A673 (cell line): ENCODE data around the gene MAN1C1. TPM values are rescaled to one million over a fixed set of nuclear protein-coding genes. Genes with fewer than 3 reads are reported as not detected.

Experiments used
- BruUV-seq: library from RNA; stranded (reverse); fragments of 400-500 nt; replicated peaks from 2 replicates; lab custom pipeline; 2021; lab: Mats Ljungman, UMichigan
- CTCF ChIA-PET: fragments of 300-600 bp; sonication (Branson Sonifier 250); formaldehyde crosslinking; loops from one replicate; lab custom pipeline; 2022; ENCODE audit warnings: antibody characterized with exemption; lab: Charles Lee
- POLR2A ChIA-PET: fragments of 300-600 bp; sonication (Branson Sonifier 250); formaldehyde crosslinking; loops from one replicate; lab custom pipeline; 2022; ENCODE audit warnings: antibody characterized with exemption; ENCODE audit not compliant: low non-redundant PET; lab: Charles Lee
- DNase-seq: peaks from one replicate; pipeline ENCODE4 v3.0.0-alpha.2; 2015; ENCODE audit warnings: low spot score
- H3K27ac ChIP-seq: fragments of 200-600 bp; sonication (generic); 2 replicates; pipeline ENCODE4 v1.5.1; 2016; ENCODE audit warnings: mixed run types, low read depth, mild to moderate bottlenecking, mixed read lengths, antibody characterized with exemption, low read length; ENCODE audit not compliant: poor library complexity, severe bottlenecking
- H3K27me3 ChIP-seq: fragments of 200-600 bp; sonication (generic); replicated peaks from 2 replicates; pipeline ENCODE4 v1.6.1; 2017; ENCODE audit warnings: mixed run types, low read depth, mild to moderate bottlenecking, mixed read lengths, antibody characterized with exemption, low read length; ENCODE audit not compliant: insufficient read depth, poor library complexity
- H3K36me3 ChIP-seq: fragments of 200-600 bp; sonication (generic); 2 replicates; pipeline ENCODE4 v1.6.1; 2016; ENCODE audit warnings: mixed run types, mild to moderate bottlenecking, mixed read lengths, antibody characterized with exemption, low read length; ENCODE audit not compliant: insufficient read depth, poor library complexity, severe bottlenecking
- H3K4me1 ChIP-seq: fragments of 200-600 bp; sonication (generic); 2 replicates; pipeline ENCODE4 v1.6.1; 2017; ENCODE audit warnings: mixed run types, mild to moderate bottlenecking, mixed read lengths, antibody characterized with exemption, low read length; ENCODE audit not compliant: insufficient read depth, poor library complexity, severe bottlenecking
- H3K4me3 ChIP-seq: fragments of 200-600 bp; sonication (generic); 2 replicates; pipeline ENCODE4 v1.5.1; 2016; ENCODE audit warnings: low read depth, mixed run types, mild to moderate bottlenecking, mixed read lengths, low read length; ENCODE audit not compliant: poor library complexity, severe bottlenecking
- H3K9me3 ChIP-seq: fragments of 200-600 bp; sonication (generic); 2 replicates; pipeline ENCODE4 v1.6.1; 2016; ENCODE audit warnings: mixed run types, low read depth, mild to moderate bottlenecking, mixed read lengths, antibody characterized with exemption, low read length; ENCODE audit not compliant: poor library complexity, severe bottlenecking
- EZH2 ChIP-seq: fragments of 200-600 bp; sonication (generic); IDR thresholded peaks from 2 replicates; pipeline ENCODE4 v1.6.1; 2017; ENCODE audit warnings: borderline replicate concordance, low read depth, mild to moderate bottlenecking, mixed read lengths, antibody characterized with exemption, low read length; ENCODE audit not compliant: poor library complexity, severe bottlenecking
- intact Hi-C: fragments of 100-400 bp; cut with micrococcal nuclease; formaldehyde crosslinking; loops from one replicate; pipeline ENCODE4 v1.10.0; 2022; ENCODE audit not compliant: unreplicated experiment
- total RNA-seq: library from RNA; stranded (reverse); gene quantifications from 2 replicates; pipeline ENCODE4 v1.2.3, GENCODE V29; 2021
- TF ChIP-seq, protein P1 (sequence below): fragments of 300-800, 200-600 bp; sonication (generic); conservative IDR thresholded peaks from 2 replicates; pipeline ENCODE4 v1.5.1; 2017; ENCODE audit warnings: low read depth, mild to moderate bottlenecking, antibody characterized with exemption, low read length, moderate library complexity, mixed read lengths

The MAN1C1 gene
- total RNA-seq, 1 experiment from 2014 or later: 0.21 TPM

DNA sequence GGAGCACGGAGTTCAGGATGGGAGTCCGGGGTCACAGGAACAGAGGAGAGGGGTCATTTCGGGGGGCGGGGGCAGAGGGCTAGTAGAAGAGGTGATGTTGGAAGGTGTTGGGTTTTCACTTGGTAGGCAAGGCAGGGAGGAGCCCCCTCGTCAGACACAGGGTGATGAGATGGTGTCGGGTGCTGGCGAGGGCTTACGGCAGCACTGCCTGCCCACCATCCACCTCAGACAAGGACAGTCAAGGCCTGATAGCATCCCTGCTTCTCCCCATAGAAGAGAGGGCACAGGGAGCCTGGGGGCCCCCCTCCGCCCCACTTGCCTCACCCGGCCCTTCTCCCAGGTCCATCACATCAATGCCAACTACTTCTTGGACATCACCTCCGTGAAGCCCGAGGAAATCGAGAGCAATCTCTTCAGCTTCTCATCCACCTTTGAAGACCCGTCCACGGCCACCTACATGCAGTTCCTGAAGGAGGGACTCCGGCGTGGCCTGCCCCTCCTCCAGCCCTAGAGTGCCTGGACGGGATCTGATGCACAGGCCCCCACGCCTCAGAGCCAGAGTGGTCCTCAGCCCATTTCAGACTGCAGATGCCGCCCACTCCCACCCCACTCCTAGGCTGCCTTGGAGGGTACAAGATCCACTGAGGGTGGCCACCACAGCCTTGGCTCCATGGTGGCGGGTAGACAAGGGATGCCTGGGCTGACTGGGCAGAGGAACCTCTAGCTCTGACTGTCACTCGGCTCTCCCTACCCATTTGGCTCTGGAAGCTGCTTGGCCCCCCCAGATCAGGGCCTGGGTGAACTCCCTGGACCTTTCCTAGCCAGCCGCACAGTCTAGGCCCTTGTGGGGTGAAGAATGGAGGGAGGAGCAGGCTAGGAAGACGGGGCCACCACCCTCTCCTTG lies 198.9 kb downstream of the MAN1C1 start:
- BruUV-seq: no TSS peak
- no peak overlapping the region for H3K27ac ChIP-seq
- ChIA-PET CTCF (interaction anchor here (0.5 to 0.7 kb wide), 2 partner anchors 222 to 294 kb away, joined by 3 to 4 read pairs; no protein-coding TSS in a partner anchor), POLR2A (interaction anchor here (0.5 kb wide), 1 partner anchor 198 kb away, joined by 4 read pairs; no protein-coding TSS in a partner anchor)
- H3K4me3 ChIP-seq: no peak overlapping the region
- no peak for DNase-seq
- H3K27me3 ChIP-seq: no peaks in the 10 kb centered on the region
- no peaks in the 10 kb centered on the region for H3K36me3 ChIP-seq
- TF ChIP-seq, protein P1, sequence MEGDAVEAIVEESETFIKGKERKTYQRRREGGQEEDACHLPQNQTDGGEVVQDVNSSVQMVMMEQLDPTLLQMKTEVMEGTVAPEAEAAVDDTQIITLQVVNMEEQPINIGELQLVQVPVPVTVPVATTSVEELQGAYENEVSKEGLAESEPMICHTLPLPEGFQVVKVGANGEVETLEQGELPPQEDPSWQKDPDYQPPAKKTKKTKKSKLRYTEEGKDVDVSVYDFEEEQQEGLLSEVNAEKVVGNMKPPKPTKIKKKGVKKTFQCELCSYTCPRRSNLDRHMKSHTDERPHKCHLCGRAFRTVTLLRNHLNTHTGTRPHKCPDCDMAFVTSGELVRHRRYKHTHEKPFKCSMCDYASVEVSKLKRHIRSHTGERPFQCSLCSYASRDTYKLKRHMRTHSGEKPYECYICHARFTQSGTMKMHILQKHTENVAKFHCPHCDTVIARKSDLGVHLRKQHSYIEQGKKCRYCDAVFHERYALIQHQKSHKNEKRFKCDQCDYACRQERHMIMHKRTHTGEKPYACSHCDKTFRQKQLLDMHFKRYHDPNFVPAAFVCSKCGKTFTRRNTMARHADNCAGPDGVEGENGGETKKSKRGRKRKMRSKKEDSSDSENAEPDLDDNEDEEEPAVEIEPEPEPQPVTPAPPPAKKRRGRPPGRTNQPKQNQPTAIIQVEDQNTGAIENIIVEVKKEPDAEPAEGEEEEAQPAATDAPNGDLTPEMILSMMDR: no peak
- no peak for TF ChIP-seq EZH2
- H3K9me3 ChIP-seq: no peaks in the 10 kb centered on the region
- no peaks in the 10 kb centered on the region for H3K4me1 ChIP-seq
- intact Hi-C loops: no loop called here

DNA sequence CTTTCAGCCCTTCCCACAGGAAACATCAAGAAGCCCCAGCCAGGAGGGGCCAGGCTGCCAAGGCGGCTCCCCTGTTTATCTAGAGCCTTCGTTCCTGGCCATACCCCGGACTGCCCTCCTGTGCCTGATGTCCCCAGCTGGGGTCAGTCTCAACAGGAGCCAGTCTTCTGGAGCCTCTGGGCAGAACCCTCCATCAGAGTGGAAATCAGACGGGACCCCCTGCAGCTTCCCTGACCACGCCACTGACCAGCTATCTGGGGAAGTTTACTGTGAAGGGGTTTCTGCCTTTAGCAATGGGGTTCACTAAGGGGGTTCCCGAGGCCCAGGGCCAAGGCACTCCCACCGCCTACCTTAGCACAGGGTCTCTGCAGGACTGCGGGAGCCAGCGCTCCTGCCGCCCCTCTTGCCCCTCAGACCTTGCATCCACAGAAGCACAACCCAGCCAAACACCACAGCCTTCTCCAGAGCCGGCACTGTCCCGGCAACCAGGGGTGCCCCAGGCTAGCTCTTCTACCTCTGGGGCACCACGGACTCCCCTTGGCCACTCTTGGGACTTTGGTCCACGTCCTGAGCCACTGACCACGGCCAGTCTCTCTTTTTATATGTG lies 199.6 kb downstream of the MAN1C1 start:
- Histone ChIP-seq H3K4me3 (no peak overlapping the region), H3K36me3 (no peaks in the 10 kb centered on the region), H3K4me1 (no peaks in the 10 kb centered on the region), H3K9me3 (no peaks in the 10 kb centered on the region), H3K27me3 (no peaks in the 10 kb centered on the region), H3K27ac (no peak overlapping the region)
- ChIA-PET CTCF (interaction anchor here (0.5 kb wide), 1 partner anchor 295 kb away, joined by 4 read pairs; no protein-coding TSS in a partner anchor), POLR2A (interaction anchor here (0.5 kb wide), 1 partner anchor 197 kb away, joined by 4 read pairs; no protein-coding TSS in a partner anchor)
- TF ChIP-seq, protein P1: no peak
- no peak for TF ChIP-seq EZH2
- no peak for DNase-seq
- intact Hi-C loops: no loop called here
- TSS peak; percentile 3 for BruUV-seq

DNA sequence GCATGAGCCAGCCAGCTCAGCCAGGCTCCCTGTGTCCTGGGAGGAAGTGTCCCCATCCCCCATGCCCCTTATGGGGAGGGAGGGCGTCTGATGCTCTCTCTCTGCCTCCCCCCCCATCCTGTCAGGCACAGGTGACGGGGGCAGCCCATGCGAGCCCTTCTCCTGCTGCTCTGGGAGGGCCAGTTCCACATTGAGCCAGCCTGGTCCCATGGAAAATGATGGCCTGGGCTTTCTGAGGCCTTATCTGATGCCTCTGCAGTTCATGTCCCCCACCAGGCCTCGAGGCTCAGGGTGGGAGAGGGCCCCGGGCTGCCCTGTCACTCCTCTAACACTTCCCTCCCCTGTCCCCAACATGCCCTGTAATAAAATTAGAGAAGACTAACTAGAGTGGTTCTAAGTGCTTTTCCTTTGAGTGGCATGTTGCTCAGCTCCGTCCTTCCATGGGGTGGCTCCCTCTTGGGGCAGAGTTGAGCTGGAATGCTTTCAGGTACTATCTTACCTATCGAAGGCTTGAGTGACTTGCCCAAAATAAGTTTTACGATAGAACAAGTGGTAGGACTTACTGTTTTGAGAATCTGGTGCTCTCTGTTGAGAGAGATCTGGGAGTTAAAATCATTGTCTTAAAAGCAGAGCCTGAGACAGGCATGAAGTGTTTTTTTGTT lies 201.4 kb downstream of the MAN1C1 start:
- no TSS peak for BruUV-seq
- no peaks in the 10 kb centered on the region for H3K9me3 ChIP-seq
- H3K27ac ChIP-seq: peak overlapping the region; percentile 88
- no peaks in the 10 kb centered on the region for H3K4me1 ChIP-seq
- ChIA-PET CTCF (no interaction called here), POLR2A (no interaction called here)
- no peak overlapping the region for H3K4me3 ChIP-seq
- intact Hi-C loops: no loop called here
- TF ChIP-seq, protein P1: 0 out of 2 replicates have a peak, but pooled peaks have one; percentile 13
- no peak for TF ChIP-seq EZH2
- DNase-seq: no peak
- no peaks in the 10 kb centered on the region for H3K36me3 ChIP-seq
- H3K27me3 ChIP-seq: no peaks in the 10 kb centered on the region
